Urinary bladder (tissue), 4 donors: ENCODE measurements around the gene CDH24. TPM values are rescaled to one million over a fixed set of nuclear protein-coding genes. Genes with fewer than 3 reads are reported as not detected.
"Not testable (repeated sequence)": the region's sequence is repeated elsewhere in the genome, so short reads cannot be mapped to it uniquely, and the experiment has no call there.

ENCODE experiments used
- DNase-seq: peaks from one replicate; pipeline ENCODE4 v3.0.0-alpha.2; 2015; ENCODE audit errors: extremely low spot score
- H3K27ac ChIP-seq: one replicate; pipeline ENCODE4 v1.5.1; 2013; ENCODE audit warnings: low read depth, mild to moderate bottlenecking, moderate library complexity
- H3K36me3 ChIP-seq: one replicate; pipeline ENCODE4 v1.6.1; 2013; ENCODE audit warnings: mild to moderate bottlenecking, moderate library complexity; ENCODE audit not compliant: insufficient read depth
- H3K4me1 ChIP-seq: one replicate; pipeline ENCODE4 v1.6.1; 2013; ENCODE audit warnings: mild to moderate bottlenecking, moderate library complexity; ENCODE audit not compliant: insufficient read depth
- H3K4me3 ChIP-seq: one replicate; pipeline ENCODE4 v1.5.1; 2013; ENCODE audit warnings: low read depth, low read length
- WGBS: extraction: QIAGEN DNeasy Blood & Tissue Kit; methylation state at CpG from one replicate; pipeline ENCODE4 v1.1.7; 2013; 5-methylcytosine and 5-hydroxymethylcytosine counted together
- polyA plus RNA-seq: library from polyadenylated mRNA; stranded (reverse); fragments of 200-250 nt; gene quantifications from one replicate; pipeline ENCODE4 v1.2.3, GENCODE V29; 2013
- total RNA-seq: library from RNA; depleted of rRNA; stranded (reverse); fragments of >200 nt; gene quantifications from one replicate; pipeline ENCODE4 v1.2.3, GENCODE V29; 2014
- donor health status: healthy with polysubstance abuse.
- donor health status: healthy.

CDH24 gene
- total and polyA plus RNA-seq, 2 donors: 4.4 to 6.4 TPM

GRCh38 chr14:23020143-23021128 is 36.9 kb downstream of the CDH24 start:
- Histone ChIP-seq H3K36me3 (no peaks in the 10 kb centered on the region), H3K4me1 (no peaks in the 10 kb centered on the region), H3K27ac (no peak overlapping the region), H3K4me3 (no peak overlapping the region)
- 91% methylated on average over 7 of the region's 7 CpGs for WGBS
- DNase-seq: no peak

DNA sequence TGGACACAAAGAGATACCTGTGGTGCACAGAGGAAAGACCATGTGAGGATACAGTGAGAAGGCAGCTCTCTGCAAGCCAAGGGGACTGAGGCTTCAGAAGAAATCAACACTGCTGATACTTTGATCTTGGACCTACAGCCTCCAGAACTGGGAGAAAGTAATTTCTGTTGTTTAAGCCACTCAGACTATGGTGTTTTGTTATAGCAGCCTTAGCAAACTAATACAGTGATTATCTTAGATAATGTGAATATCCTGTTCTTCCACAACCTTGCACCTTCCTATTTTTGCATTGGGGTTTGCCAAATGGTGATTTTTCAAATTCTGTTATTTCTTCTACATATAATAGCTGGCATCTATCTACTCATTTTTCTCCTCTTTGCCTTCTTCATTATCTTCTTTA is 39.2 kb downstream of the CDH24 start:
- no peak overlapping the region for H3K4me3 ChIP-seq
- H3K36me3 ChIP-seq: no peaks in the 10 kb centered on the region
- no peak overlapping the region for H3K27ac ChIP-seq

GRCh38 chr14:23017091-23017490 is 40.2 kb downstream of the CDH24 start:
- H3K4me1 ChIP-seq: no peaks in the 10 kb centered on the region
- no peaks in the 10 kb centered on the region for H3K36me3 ChIP-seq
- DNase-seq: no peak
- no peak overlapping the region for H3K27ac ChIP-seq
- WGBS: 86% methylated on average over 5 of the region's 5 CpGs
- H3K4me3 ChIP-seq: no peak overlapping the region

More for the DNA sequence above, 39.2 kb downstream of the CDH24 start:
- no peaks in the 10 kb centered on the region for H3K4me1 ChIP-seq
- no peak for DNase-seq

DNA sequence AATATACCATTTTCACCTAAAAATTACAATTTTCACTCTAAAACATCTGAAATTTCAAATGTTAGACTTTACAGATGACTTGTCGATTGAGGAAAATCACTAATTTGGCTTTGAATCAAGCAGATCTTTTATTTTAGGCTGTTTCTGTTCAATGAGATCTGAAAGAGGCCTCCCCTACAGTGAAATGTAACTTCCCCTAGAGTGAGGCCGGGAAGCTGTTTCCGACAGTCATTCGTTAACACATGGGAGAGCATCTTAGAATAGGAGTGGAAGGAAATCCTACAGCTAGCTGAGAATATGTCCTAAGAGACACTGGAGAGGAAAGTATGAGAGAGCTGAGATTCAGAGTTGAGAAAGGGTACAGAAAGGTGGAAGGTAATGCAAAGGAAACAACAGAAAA is 41.7 kb downstream of the CDH24 start:
- DNase-seq: no peak
- H3K27ac ChIP-seq: no peak overlapping the region
- H3K4me3 ChIP-seq: no peak overlapping the region
- no peaks in the 10 kb centered on the region for H3K4me1 ChIP-seq
- H3K36me3 ChIP-seq: no peaks in the 10 kb centered on the region
- 74% methylated on average over 4 of the region's 4 CpGs for whole genome bisulfite sequencing

GRCh38 chr14:23013749-23014054 is 43.6 kb downstream of the CDH24 start:
- 87% methylated on average over 5 of the region's 5 CpGs for WGBS
- H3K27ac ChIP-seq, H3K4me1 ChIP-seq, H3K4me3 ChIP-seq, H3K36me3 ChIP-seq, DNase-seq: not testable (repeated sequence)

- no peak overlapping the region for H3K27ac ChIP-seq
- H3K4me1 ChIP-seq: no peaks in the 10 kb centered on the region
- no peak overlapping the region for H3K4me3 ChIP-seq
- no peak for DNase-seq
- H3K36me3 ChIP-seq: no peaks in the 10 kb centered on the region
- WGBS: 74% methylated on average over 6 of the region's 6 CpGs
These were observed 44.1 kb downstream of the CDH24 start for GRCh38 chr14:23013054-23013748.

DNA sequence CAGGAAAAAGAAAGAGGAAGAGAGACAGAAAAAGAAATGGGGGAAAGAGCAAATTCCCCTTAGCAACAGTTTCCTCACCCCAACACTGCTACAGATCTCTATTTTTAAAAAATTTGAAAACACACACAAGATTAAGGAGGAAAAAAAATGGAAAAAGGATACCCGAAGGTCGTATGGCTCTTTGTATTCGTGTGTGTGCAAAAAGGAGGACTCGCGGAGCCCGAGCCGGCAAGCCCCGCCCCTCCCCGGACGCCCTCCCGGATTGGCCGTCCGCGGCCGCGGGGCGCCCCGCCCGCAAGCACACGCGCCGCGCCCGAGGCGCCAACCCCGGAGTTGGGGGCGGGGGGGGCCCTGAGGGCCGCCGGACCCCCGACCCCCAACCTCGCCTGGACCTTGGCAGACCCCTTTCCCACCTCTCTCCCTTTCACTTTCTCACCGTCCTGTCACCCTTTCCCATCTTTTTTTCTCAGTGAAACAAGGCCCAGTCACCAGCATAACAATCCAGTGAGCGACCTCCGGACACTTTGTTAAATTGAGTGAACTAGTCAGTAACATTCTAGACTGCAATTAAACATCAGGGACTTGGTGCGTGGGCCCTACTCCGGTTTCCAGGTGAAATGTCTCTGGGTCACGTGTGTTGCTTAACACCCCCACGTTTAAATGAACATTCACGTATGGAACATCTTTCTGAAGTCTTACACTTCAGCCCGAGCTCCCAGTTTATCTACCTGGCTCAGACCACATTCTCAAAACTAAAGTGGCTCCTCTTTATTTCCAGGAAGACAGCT is 47.2 kb downstream of the CDH24 start, which contains the start of gene C14orf93:
C14orf93 (minus strand) TSS at position 205 of the 788 bp plus-strand sequence. CDS start 11,120 bp downstream, outside the sequence.
- peak within 1 kb of the TSS; percentile 50 for H3K4me3 ChIP-seq
- WGBS: 2% methylated on average over 40 of the region's 40 CpGs
- no peaks in the 10 kb centered on the region for H3K36me3 ChIP-seq
- H3K4me1 ChIP-seq: no peaks in the 10 kb centered on the region
- DNase-seq: peak; percentile 51
- peak within 1 kb of the TSS; percentile 90 for H3K27ac ChIP-seq

DNA sequence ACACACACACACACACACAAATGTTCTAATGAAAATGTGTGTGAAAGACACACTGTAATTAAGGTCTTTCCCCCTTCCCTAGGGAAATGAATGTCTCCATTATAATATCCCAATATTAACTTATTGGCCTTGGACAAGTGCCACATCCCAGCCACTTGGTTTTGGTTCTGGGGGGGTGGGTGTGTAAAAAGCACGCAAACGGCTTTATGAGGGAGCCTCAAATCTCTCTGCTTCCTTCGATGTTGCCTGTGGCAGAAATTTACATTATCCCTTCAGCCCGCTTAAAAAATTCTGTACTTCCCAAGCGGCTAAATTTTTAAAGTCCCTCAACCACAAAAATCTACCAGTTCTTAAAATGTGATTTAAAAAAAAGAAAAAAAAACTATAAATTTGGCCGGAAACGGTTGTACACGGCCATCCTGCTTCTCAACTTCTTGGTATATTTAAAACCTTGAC is 47.8 kb downstream of the CDH24 start:
- WGBS: 11% methylated on average over 8 of the region's 8 CpGs
- Histone ChIP-seq H3K27ac (no peak overlapping the region), H3K36me3 (no peaks in the 10 kb centered on the region), H3K4me1 (no peaks in the 10 kb centered on the region), H3K4me3 (peak overlapping the region; percentile 50)
- DNase-seq: no peak

GRCh38 chr14:23008831-23009230 is 48.5 kb downstream of the CDH24 start:
- WGBS: 32% methylated on average over 3 of the region's 3 CpGs
- no peak overlapping the region for H3K27ac ChIP-seq

GRCh38 chr14:23006544-23007419 is 50.5 kb downstream of the CDH24 start:
- peak overlapping the region; percentile 91 for H3K27ac ChIP-seq
- WGBS: under 1% methylated on average over 62 of the region's 62 CpGs
- H3K4me1 ChIP-seq: no peaks in the 10 kb centered on the region
- peak; percentile 97 for DNase-seq
- H3K36me3 ChIP-seq: no peaks in the 10 kb centered on the region
- H3K4me3 ChIP-seq: peak overlapping the region; percentile 65

More at GRCh38 chr14:23008831-23009230, 48.5 kb downstream of the CDH24 start:
- Histone ChIP-seq H3K4me3 (no peak overlapping the region), H3K36me3 (no peaks in the 10 kb centered on the region), H3K4me1 (no peaks in the 10 kb centered on the region)
- no peak for DNase-seq

DNA sequence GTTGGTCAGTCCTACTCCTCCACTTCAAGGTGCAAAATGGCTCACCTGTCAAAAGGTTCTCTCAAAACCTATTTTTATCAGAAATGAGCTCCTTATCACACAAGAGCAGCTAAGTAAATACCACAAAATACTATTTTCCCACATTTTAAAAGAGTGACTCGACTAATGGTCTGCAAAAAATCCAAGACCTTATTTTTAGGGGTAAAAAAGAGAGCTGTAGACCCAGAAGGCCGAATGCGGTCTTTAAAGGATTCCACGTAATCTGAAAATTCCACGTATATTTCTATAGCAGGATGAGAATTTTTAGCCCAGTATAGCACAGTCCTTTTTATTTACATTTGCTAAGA is 51.2 kb downstream of the CDH24 start:
- 44% methylated on average over 5 of the region's 5 CpGs for whole genome bisulfite sequencing
- Histone ChIP-seq H3K36me3 (no peaks in the 10 kb centered on the region), H3K4me3 (peak overlapping the region; percentile 65), H3K27ac (peak overlapping the region; percentile 91), H3K4me1 (no peaks in the 10 kb centered on the region)
- no peak for DNase-seq

DNA sequence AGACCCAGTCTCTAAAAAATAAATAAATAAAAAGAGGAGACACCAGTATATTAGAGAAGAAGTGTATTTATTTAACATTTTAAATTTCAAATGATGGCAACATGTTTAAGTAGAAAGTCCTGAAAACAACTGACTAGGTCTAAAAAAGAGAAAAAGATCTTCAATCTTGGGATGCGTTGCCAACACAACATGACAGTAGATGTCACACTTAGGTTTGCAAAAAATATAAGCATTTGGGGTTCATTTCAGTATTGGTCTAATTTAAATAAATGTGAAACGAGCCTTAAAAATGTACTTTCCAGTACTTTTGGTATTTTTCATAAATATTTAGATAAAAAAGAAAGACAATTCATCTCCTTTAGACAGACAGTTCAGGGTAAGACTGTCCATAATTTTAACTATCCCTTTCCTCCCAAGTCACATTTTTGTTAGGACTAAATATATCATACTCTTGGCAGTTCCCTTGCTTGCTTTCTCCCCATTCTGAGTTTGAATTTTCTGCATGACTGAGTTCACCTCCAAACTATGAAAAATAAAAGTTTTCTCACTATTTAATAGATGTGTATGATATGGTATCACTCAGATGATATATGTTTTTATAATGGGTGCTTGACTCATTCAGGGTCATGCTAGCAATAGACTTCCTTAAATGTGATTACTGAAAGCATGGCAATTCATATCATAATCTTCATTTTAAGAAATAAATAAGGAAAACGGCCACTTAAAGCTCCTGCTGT is 51.7 kb downstream of the CDH24 start:
- no peaks in the 10 kb centered on the region for H3K36me3 ChIP-seq
- WGBS: 74% methylated on average over 3 of the region's 3 CpGs
- no peaks in the 10 kb centered on the region for H3K4me1 ChIP-seq
- H3K27ac ChIP-seq: no peak overlapping the region
- DNase-seq: no peak
- no peak overlapping the region for H3K4me3 ChIP-seq
